H1 (cell line): ENCODE results near the gene HRH3. TPM values are rescaled to one million over a fixed set of nuclear protein-coding genes. Genes with fewer than 3 reads are reported as not detected.

Experiments
- BACH1 ChIP-seq: IDR thresholded peaks from 2 replicates; pipeline ENCODE4 v1.6.1; 2012; ENCODE audit warnings: low read length, improper control_type of control experiment
- CBX5 ChIP-seq: fragments of 300-800, 300-1000 bp; sonication (generic); IDR thresholded peaks from 2 replicates; pipeline ENCODE4 v1.7.1; 2016; ENCODE audit warnings: antibody characterized with exemption, low read length, low read depth
- CEBPB ChIP-seq: IDR thresholded peaks from 2 replicates; pipeline ENCODE4 v1.6.1; 2012; ENCODE audit warnings: low read depth, low read length
- GTF2F1 ChIP-seq: IDR thresholded peaks from 2 replicates; pipeline ENCODE4 v1.6.1; 2012; ENCODE audit warnings: low read depth, low read length, improper control_type of control experiment, borderline replicate concordance
- HDAC6 ChIP-seq: IDR thresholded peaks from one replicate; pipeline ENCODE4 v1.7.1; 2012; ENCODE audit warnings: low read depth, mild to moderate bottlenecking, inconsistent platforms, low read length, moderate library complexity
- KDM1A ChIP-seq: fragments of 200-600, 300-600 bp; sonication (generic); IDR thresholded peaks from 2 replicates; pipeline ENCODE4 v1.7.1; 2016; ENCODE audit warnings: mild to moderate bottlenecking, low read length, borderline replicate concordance
- NANOG ChIP-seq: IDR thresholded peaks from 2 replicates; pipeline ENCODE4 v1.6.1; 2011; ENCODE audit warnings: low read length, low read depth, mild to moderate bottlenecking, inconsistent platforms; ENCODE audit not compliant: insufficient read depth, poor library complexity, severe bottlenecking
- PHF8 ChIP-seq: fragments of 200-600 bp; sonication (generic); conservative IDR thresholded peaks from 2 replicates; pipeline ENCODE4 v1.7.1; 2012; ENCODE audit warnings: low read depth, mild to moderate bottlenecking, inconsistent platforms, low read length, moderate library complexity
- RAD21 ChIP-seq, 2 experiments: IDR thresholded peaks in 1 of 2; conservative IDR thresholded peaks in 1 of 2; 2 replicates each; pipeline ENCODE4 v1.6.1; 2011; ENCODE audit warnings: low read depth in 2 of 2, low read length in 2 of 2, improper control_type of control experiment in 1 of 2, inconsistent platforms in 1 of 2, mild to moderate bottlenecking in 1 of 2, moderate library complexity in 1 of 2
- RBBP5 ChIP-seq: IDR thresholded peaks from 2 replicates; pipeline ENCODE4 v1.7.1; 2012; ENCODE audit warnings: low read depth, mild to moderate bottlenecking, inconsistent platforms, low read length, moderate library complexity, borderline replicate concordance
- RNF2 ChIP-seq: fragments of 200-900, 300-1000 bp; sonication (generic); IDR thresholded peaks from 2 replicates; pipeline ENCODE4 v1.7.1; 2016; ENCODE audit warnings: borderline replicate concordance, low read depth, mild to moderate bottlenecking, antibody characterized with exemption, low read length; ENCODE audit not compliant: poor library complexity, severe bottlenecking; ENCODE audit errors: missing control alignments
- RXRA ChIP-seq: IDR thresholded peaks from 2 replicates; pipeline ENCODE4 v1.6.1; 2011; ENCODE audit warnings: low read depth, mild to moderate bottlenecking, low read length, moderate library complexity; ENCODE audit not compliant: insufficient read depth
- SIN3A ChIP-seq, 2 experiments: IDR thresholded peaks in 1 of 2; conservative IDR thresholded peaks in 1 of 2; 2 replicates each; pipeline ENCODE4 v1.6.1; 2011 to 2012; ENCODE audit warnings: low read length in 2 of 2, improper control_type of control experiment in 1 of 2, low read depth in 1 of 2, mild to moderate bottlenecking in 1 of 2
- SIRT6 ChIP-seq: IDR thresholded peaks from one replicate; pipeline ENCODE4 v1.7.1; 2012; ENCODE audit warnings: low read length, inconsistent platforms
- SP1 ChIP-seq: IDR thresholded peaks from 2 replicates; pipeline ENCODE4 v1.6.1; 2011; ENCODE audit warnings: low read depth, low read length
- SP2 ChIP-seq: IDR thresholded peaks from 2 replicates; pipeline ENCODE4 v1.6.1; 2012; ENCODE audit warnings: mild to moderate bottlenecking, low read length, inconsistent platforms
- SUZ12 ChIP-seq: fragments of 200-600 bp; sonication (generic); IDR thresholded peaks from 2 replicates; pipeline ENCODE4 v1.6.1; 2012; ENCODE audit warnings: mild to moderate bottlenecking, inconsistent platforms, low read length, moderate library complexity, mixed read lengths
- TAF1 ChIP-seq: IDR thresholded peaks from 2 replicates; pipeline ENCODE4 v1.6.1; 2011; ENCODE audit warnings: mild to moderate bottlenecking, low read depth, low read length
- TBP ChIP-seq: IDR thresholded peaks from 2 replicates; pipeline ENCODE4 v1.6.1; 2011; ENCODE audit warnings: low read depth, low read length, improper control_type of control experiment
- TCF12 ChIP-seq: IDR thresholded peaks from 2 replicates; pipeline ENCODE4 v1.6.1; 2011; ENCODE audit warnings: low read depth, mild to moderate bottlenecking, low read length
- YY1 ChIP-seq: IDR thresholded peaks from 2 replicates; pipeline ENCODE4 v1.6.1; 2011; ENCODE audit warnings: low read depth, mild to moderate bottlenecking, low read length
- polyA plus RNA-seq, 7 experiments: library from polyadenylated mRNA; depleted of rRNA in 3 of 7; stranded (reverse) in 5 of 7; unstranded in 2 of 7; fragments of >200 nt in 5 of 7; fragments of 200-250 nt in 2 of 7; gene quantifications; 1 replicate in 5 of 7; 2 replicates in 1 of 7; 4 replicates in 1 of 7; pipeline versions ENCODE4 v1.2.1 to v1.2.3, GENCODE V29; 2011 to 2013; ENCODE audit warnings: missing spikeins in 2 of 7, mixed read lengths in 2 of 7
- total RNA-seq: library from RNA; stranded (reverse); fragmentation: NEBNext Ultra II Directional; extraction: Animal tissue kit (Norgen Biotek cat#: 25700); gene quantifications from 2 replicates; pipeline ENCODE4 v1.2.1, GENCODE V29; 2021
- TF ChIP-seq, protein P1 (sequence below): IDR thresholded peaks from 2 replicates; pipeline ENCODE4 v1.6.1; 2012; ENCODE audit warnings: inconsistent platforms
- TF ChIP-seq, protein P2 (sequence below): IDR thresholded peaks from 2 replicates; pipeline ENCODE4 v1.6.1; 2012; ENCODE audit warnings: inconsistent platforms

HRH3 gene
- total and polyA plus RNA-seq, 2 of the 8 experiments (the other 6 are each of a cell fraction or from before 2014, with no cell fraction given) = 2.0 to 4.5 TPM

DNA sequence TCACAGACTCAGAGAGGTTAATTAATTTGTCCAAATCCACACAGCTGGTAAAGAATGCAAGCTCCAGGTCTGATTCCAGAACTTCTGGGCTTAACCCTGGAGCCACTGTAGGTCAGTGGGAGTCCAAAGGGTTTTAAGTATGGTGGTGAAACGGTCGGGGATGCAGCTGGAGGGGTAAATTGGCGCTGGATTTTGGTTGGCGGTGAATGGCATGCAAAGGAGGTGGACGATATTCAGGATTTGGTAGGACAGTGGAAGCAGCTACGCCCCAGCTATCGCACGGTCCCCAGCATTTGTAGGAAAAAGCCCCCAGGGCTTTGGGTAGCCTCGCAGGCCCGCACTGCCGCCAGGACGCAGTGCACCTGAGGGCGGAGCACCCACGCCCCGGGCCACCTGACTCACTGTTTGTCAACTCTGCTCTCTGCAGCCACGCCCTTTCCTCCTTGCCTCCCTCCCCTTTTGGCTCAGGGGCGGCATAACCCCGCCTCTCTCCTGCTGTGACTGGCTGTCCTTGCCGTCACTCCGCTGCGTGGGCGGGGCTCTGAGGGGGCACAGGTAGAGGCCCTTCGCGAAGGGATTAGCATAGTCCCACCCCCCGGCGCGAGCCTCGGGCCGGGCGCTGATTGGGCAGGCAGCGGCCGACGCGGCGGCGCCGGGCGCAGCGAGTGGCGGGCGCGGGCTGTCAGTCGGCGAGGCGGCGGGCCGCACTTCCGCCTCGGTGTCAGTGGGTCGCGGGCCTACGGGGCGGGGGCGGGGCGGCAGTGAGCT is 17.9 kb upstream of the HRH3 start, which contains the start of gene OSBPL2 (continued):
- TF ChIP-seq SIN3A (conservative IDR thresholded peaks at IDR 0.05 in 1 of 2, IDR thresholded peaks at IDR 0.05 in 1 of 2; ENCODE audit: low read depth in 1 of 2, low read length in 2 of 2) (0 out of 4 replicates have a peak, but pooled peaks of 1 of the 2 experiments have one; percentile 26), RAD21 (IDR thresholded peaks at IDR 0.05 in 1 of 2, conservative IDR thresholded peaks at IDR 0.05 in 1 of 2; ENCODE audit: low read depth in 2 of 2, low read length in 2 of 2) (no peak), SIRT6 (no peak), TCF12 (no peak), BACH1 (no peak; the same call in 1 of the 2 replicates), KDM1A (no peak), CBX5 (no peak), RNF2 (no peak), RBBP5 (no peak), SP1 (peak; percentile 95), SUZ12 (no peak), NANOG (no peak), TAF1 (no peak), YY1 (no peak), CEBPB (no peak), SP2 (peak; percentile 71), HDAC6 (no peak), GTF2F1 (no peak), RXRA (no peak), PHF8 (no peak), TBP (peak; percentile 32; the same call in 1 of the 2 replicates)
- TF ChIP-seq, protein P1, sequence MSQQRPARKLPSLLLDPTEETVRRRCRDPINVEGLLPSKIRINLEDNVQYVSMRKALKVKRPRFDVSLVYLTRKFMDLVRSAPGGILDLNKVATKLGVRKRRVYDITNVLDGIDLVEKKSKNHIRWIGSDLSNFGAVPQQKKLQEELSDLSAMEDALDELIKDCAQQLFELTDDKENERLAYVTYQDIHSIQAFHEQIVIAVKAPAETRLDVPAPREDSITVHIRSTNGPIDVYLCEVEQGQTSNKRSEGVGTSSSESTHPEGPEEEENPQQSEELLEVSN = no peak
- TF ChIP-seq, protein P2, sequence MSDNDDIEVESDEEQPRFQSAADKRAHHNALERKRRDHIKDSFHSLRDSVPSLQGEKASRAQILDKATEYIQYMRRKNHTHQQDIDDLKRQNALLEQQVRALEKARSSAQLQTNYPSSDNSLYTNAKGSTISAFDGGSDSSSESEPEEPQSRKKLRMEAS = no peak
